GM19099 (cell line): ENCODE measurements around the gene MRPL37.

Source experiments
- POLR2A ChIP-seq: IDR thresholded peaks from 3 replicates; pipeline ENCODE4 v1.6.1; 2011; ENCODE audit warnings: low read depth; ENCODE audit not compliant: insufficient read length; ENCODE audit errors: extremely low read depth

MRPL37 gene

GRCh38 chr1:54199765-54200518 is at the start of gene MRPL37, which contains the start of gene CYB5RL:
Gene MRPL37 (plus strand): TSS chr1:54200167. CDS start chr1:54200244, 77 bp downstream.
Gene CYB5RL (minus strand): TSS chr1:54200030. CDS start chr1:54195616, 4,414 bp downstream.
- peak; percentile 91 for TF ChIP-seq POLR2A

DNA sequence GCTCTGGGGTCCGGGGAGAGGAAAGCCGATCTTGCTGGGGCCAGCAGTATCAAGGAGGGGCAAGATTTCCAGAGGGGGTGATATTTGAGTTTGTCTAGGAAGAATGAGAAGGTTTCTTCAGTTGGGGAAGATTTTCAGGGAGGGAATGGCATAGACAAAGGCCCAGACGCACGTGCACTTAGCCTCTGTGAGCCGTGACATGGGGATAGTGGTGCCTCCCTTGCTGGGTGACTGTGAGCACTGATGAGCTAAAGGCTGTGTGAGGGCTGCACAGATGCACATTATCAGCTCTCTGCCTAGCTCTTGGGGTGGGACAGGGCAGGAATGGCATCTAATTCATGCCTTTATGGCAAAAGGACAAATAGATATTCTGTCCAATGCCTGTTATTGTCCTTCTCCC is 49.0 kb upstream of the MRPL37 start:
- no peak for TF ChIP-seq POLR2A

DNA sequence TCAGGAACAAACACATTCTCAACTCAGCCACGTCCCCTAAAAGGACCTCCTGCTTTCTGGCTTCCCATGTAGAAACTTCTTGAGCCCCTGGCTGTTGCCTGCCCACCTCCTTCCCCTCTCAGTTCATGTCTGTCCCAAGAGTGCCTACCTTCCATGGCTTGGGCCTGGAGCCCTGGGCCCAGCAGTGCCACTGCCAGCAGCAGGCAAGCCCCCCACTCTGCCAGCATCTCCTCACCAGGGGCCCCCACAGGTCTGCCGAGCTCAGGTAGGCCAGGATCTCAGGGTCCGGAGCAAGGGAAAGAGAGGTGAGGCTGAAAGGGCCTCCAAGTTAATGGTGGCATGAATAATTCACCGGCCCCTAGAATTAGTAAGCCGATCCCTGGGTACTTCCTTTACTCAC is 47.3 kb upstream of the MRPL37 start, which contains the start of gene CDCP2:
CDCP2 (minus strand) TSS at position 305 of the 400 bp plus-strand sequence; CDS start at position 227, 78 bp downstream.
- no peak for TF ChIP-seq POLR2A

DNA sequence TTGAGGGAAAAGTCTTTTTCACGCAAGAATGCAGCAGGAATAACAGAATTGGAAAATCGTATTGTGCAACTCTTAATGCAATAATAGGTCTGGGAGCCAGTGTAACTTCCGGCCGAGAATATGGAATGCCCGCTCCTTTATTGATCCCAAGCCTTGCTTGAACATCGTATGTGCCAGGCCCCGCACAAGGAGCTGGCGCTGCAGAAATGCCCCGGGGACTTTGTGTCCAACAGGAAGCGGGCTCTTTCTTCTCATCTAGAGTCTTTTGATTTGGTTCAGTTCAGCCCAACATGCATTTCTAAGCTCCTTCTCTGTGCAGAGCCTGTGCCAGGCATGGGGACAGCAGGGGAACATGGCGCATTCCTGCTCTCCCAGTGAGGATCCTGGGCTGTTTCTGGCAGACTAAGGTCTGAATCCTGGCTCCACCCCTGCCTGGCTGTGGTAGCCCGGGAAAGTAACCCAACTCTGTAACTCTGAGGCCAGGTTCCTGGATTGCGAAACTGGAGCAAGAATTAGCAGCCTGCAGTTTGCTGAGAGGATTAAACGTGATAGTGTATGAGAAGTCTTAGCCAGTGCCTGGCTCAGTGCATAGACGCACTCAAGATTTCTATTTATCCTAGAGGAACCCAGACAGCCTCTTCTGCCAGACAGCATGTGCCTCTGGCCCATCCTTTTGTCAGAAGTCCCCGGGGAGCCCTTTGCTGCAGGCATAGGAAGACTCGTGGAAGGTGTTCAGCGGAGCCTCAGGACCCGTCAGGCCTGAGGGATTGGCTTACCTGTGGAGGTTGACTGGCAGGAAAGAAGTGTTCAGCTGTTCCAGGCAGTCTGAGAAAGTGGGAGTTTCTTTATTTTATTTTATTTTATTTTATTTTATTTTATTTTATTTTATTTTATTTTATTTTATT is 46.2 kb upstream of the MRPL37 start:
- TF ChIP-seq POLR2A = no peak

DNA sequence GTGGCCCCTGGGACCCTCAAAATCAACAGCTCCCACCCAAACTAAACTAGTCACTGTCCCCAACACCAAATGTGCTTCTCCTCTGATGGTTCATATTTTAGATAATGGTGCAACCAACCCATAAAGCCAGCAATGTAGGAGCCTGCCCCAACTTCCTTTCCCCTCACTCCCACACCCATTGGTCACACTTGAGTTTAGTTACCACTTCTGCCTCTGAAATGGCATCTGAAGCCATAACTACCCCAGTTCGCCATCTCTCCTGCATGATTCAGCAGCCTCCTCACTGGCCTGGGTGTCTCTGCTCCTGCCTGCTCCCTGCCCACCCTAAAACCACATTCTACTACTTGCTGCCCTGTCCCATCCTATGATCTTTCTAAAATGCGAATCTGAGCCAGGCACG is 43.8 kb upstream of the MRPL37 start:
- no peak for TF ChIP-seq POLR2A

DNA sequence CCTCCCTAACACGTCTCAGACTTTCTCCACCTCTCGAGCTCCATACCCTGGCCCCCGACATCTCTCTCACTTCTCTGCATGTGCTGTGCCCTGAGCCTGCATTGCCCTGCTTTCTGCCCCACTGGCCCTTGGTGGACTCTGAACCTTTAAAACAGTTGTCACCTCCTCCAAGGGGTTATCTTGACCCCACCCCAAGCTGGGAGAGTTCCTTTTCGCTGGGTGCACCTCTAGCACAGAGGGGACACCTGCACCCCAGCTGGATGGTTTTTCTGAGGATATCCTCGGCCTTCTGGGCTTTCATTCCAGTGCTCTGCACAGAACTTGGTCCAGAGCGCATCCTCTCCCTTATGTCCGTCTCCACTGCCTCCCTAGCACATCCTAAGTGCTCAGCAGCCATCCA is 43.0 kb upstream of the MRPL37 start:
- TF ChIP-seq POLR2A = no peak

- no peak for TF ChIP-seq POLR2A
Observed at GRCh38 chr1:54157401-54157800, 42.6 kb upstream of the MRPL37 start.

DNA sequence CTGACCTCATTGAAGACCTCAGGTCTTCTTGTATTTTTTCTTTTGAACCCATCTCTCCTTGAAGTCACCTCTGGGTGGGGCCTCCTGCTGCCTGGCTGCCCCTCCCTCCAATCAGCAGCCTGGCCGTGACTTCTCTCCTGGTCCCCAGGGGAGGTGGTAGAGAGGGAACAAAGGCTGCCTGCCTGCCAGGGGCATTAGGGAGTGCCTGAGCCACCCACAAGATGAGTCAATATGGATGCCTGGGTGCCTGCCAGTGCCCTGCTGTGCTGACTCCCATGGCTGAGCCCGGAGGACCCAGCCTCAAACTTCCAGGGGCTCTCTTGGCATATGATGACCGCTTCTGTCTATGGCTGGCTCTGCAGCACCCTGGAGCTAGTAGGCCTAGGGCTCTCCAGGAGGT is 41.9 kb upstream of the MRPL37 start:
- TF ChIP-seq POLR2A = no peak

GRCh38 chr1:54159733-54160316 is 40.1 kb upstream of the MRPL37 start:
- TF ChIP-seq POLR2A = no peak

- no peak for TF ChIP-seq POLR2A
Observed at GRCh38 chr1:54160351-54160750, 39.6 kb upstream of the MRPL37 start.

DNA sequence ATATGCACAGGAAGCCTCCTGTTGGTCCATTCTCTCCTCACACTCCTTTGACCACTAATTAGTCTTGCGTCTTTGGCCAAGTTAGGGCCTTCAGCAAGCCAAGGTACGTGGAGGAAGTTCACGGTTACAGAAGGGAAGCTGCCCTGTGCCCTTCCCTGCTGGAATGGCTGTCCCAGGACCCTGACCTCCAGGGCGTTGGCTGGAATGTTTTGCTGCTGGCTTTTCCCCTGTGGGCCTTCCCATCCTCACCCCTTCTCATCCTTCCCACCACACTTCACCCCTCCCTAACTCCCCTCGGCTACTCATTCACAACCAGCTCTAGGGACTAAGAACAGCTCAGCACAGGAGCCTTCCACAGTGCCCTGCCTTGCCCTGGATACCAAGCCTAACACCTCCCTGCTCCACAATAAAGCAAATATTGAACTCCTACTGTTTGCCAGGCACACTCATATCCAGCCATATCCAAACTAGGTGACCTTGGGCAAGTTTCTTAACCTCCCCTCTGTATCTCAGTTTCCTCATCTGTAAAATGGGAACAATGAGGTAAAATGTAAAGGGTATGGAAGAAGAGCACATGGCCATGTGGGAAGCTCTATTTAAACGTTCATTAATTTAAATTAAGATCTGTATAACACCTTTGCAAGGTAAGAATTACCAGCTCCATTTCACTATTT is 38.3 kb upstream of the MRPL37 start:
- TF ChIP-seq POLR2A = no peak

DNA sequence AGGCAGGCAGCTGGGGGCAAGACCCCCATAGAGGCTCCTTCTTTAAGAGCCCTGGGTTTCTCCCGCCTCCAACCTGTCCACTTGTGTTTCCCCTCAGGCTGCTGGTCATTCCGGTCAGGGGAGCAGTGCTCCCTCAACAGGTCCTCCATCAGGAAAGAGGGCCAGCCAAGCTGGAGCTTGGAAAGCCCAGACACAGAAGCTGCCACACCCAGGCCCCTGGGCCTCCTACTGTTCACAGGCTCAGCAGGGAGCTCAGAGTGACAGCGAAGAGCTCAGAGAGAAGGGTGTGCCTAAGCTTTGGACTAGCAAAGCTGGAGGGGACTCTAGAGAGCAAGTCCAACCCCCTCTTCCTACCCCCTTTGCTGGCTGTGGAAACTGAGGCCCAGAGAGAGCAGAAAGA is 36.9 kb upstream of the MRPL37 start:
- no peak for TF ChIP-seq POLR2A

- no peak for TF ChIP-seq POLR2A
Observed at GRCh38 chr1:54163573-54163972, 36.4 kb upstream of the MRPL37 start.

DNA sequence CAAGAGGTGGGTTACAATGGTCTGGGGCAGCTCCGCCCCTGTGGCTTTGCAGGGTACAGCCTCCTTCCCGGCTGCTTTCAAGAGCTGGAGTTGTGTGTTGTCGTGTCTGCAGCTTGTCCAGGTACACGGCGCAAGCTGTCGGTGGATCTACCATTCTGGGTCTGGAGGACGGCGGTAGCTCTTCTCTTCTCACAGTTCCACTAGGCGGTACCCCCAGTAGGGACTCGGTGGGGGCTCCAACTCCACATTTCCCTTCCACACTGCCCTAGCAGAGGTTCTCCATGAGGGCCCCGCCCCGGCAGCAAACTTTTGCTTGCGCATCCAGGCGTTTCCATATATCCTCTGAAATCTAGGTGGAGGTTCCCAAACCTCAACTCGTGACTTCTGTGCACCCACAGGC is 34.8 kb upstream of the MRPL37 start:
- TF ChIP-seq POLR2A = no peak
